ENCODE data around the gene NBPF3.
"Not testable (repeated sequence)": the region's sequence is repeated elsewhere in the genome, so short reads cannot be mapped to it uniquely, and the experiment has no call there.

DNA sequence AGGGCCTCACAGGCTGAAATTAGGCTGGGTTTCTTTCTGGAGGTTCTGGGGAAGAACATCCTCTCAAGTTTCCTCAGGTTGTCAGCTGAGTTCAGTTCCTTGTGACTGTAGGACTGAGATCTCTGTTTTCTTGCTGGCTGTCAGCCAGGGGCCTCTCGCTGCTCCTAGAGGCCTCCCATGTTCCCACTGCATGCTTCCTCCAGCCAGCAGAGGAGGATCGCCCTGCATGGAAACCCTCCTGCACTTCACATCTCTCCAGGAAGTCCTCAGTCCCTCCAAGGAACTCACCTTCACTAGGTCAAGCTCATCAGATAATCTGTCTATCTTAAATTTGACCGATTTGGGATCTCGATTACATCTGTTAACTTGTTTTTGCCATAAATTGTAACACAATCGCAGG lies 15.0 kb downstream of the NBPF3 start:
- TF ChIP-seq, protein P1, sequence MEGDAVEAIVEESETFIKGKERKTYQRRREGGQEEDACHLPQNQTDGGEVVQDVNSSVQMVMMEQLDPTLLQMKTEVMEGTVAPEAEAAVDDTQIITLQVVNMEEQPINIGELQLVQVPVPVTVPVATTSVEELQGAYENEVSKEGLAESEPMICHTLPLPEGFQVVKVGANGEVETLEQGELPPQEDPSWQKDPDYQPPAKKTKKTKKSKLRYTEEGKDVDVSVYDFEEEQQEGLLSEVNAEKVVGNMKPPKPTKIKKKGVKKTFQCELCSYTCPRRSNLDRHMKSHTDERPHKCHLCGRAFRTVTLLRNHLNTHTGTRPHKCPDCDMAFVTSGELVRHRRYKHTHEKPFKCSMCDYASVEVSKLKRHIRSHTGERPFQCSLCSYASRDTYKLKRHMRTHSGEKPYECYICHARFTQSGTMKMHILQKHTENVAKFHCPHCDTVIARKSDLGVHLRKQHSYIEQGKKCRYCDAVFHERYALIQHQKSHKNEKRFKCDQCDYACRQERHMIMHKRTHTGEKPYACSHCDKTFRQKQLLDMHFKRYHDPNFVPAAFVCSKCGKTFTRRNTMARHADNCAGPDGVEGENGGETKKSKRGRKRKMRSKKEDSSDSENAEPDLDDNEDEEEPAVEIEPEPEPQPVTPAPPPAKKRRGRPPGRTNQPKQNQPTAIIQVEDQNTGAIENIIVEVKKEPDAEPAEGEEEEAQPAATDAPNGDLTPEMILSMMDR (IDR thresholded peaks at IDR 0.05) = not testable (repeated sequence)
- not testable (repeated sequence) for TF ChIP-seq POLR2A (IDR thresholded peaks at IDR 0.05)
